GM21390 (cell line): Measurements from ENCODE around the gene PEX5L.

ENCODE experiments used
- ATAC-seq: cut with Tn5 transposase; IDR thresholded peaks from one replicate; pipeline ENCODE4 v1.9.1; 2021; ENCODE audit not compliant: unreplicated experiment

PEX5L gene

GRCh38 chr3:179957264-179957845 lies 79.4 kb downstream of the PEX5L start:
- ATAC-seq, result no peak

DNA sequence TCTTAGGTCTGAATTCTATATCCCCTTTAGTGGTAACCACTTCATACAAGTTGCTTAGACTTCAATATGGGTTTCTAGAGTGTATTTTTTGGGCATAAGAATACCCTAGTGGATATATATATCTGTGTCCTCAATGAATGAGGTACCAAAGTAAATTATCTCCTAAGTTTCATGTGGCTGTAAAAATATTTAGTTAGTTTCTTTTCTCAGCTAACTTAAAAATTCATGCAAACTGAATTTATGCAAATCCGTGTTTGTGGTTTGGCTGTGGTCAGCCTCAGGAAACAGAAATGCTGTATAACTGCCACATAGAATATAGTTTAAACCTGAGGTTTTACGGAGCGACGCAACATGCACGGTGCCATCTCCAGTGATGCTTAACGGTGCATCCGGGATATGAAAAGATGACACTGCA lies 80.3 kb downstream of the PEX5L start:
- peak; percentile 92 for ATAC-seq

- no peak for ATAC-seq
Measured at GRCh38 chr3:179955809-179956208, 80.9 kb downstream of the PEX5L start.

GRCh38 chr3:179955286-179955685 lies 81.5 kb downstream of the PEX5L start:
- ATAC-seq, result no peak

DNA sequence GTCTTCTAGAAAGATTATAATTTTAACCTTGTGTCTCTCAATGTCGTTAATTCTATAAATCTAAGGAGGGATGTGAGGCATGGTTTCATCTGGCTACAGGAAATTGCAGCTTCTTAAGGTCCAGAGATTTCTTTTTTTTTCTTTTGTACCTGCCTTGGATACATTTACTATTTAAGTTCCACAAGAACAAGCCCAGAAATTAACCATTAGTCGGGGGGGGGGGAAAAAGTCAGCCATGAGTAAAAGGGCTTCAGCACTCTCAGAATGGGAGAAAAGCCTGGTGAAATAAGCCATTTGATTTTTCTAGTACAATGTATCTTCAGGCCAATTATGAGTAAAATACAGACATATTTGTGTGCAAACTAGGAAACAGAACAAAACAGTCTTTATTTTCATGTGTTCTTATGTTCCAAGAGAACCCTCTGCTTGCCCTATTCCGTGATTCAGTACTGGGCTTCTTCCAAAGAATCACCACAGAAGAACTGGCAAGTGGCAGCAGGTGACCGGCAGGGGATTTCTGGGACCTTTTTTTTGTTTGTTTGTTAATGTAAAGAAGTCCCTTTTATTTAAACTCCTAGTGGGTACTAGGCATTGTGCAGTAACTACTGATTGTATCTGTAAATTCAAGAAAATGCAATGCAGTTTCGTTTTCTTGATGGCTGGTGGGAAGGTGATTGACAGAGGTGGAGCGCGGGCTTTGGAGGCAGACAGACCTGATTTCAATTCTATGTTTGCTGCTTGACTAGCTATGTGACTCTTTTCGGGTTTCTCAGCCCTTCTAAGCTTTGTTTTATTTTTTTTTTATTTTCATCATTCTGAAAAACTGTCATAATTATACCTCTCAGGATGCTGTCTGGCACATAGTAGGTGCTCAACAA lies 82.5 kb downstream of the PEX5L start:
- no peak for ATAC-seq

DNA sequence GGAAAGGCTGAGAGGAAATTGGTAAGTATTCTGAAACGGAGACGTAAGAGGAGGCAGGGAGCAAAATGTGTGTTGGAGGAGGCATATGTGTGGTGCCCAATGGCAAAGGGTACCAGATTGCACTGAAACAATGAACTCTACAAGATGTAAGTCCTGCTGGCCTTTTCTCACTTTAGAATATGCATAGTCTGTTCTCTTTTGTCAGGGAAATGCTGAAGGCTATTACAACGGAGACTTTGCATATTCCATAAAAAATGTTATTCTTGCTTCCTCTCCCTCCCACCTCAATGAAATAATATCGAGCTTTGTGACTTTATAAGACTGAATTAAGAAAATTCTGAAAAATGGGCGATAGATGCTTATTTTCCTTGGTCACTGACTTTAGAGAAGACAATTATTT lies 85.9 kb downstream of the PEX5L start:
- ATAC-seq, result no peak

DNA sequence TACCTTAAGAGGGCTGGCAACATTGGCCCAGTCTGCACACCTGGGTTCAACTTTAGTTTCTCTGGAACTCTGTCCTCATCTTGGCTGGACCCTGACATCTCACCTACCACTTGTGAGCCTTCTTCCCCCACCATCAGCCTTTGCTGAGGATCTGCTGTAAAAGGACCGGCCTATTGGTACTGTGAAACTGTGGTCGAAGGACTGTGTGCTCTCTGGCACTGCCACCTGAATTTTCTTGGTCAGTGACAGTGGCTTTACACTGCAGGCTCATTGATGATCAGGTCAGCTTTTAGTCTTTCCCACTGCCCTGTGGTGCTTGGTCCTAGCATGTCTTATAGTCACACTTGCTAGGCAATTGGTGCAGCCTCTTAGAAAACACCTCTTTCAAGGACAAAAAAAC lies 86.9 kb downstream of the PEX5L start:
- peak; percentile 26 for ATAC-seq

DNA sequence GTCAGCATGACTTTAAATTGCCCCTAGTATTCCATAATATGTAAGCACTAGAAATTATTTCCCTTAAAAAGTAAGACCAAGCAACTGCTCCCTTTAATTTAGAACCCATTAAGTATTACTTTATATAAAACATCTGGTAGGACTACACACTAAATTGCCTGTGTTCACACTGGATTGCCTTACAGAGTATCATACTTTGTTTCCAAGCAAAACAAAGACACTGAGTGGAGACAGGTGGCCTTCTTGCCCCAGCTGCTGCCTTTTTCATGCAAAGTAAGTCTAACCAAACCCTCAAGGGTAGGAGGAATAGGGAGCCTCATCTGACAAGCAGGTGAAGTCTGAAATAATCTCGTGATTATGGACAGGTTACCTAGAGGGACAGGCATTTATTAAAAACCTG lies 87.3 kb downstream of the PEX5L start:
- ATAC-seq, result peak; percentile 79

GRCh38 chr3:179948740-179949139 lies 88.0 kb downstream of the PEX5L start:
- no peak for ATAC-seq

DNA sequence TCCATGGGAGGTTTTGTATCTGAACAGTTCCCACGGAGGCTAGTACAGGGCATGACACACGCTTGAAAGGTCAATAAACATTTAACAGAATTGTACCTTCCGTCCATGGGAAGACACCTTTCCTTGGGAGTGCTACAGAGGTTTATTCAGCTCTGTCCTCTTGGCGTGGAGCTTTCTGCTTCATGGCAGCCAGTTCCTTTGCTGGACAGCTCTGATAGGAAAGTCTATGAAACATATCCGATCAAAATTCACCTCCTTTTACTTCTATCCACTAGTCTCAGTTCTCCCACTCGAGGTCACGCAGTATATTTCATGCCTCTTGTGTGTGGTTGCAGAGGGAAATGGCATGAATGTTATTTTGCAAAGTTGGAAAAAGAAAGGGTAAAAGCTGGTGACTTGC lies 91.2 kb downstream of the PEX5L start:
- no peak for ATAC-seq

GRCh38 chr3:179943117-179943880 lies 93.4 kb downstream of the PEX5L start:
- no peak for ATAC-seq

- peak; percentile 17 for ATAC-seq
Measured at GRCh38 chr3:179942553-179943075, 94.1 kb downstream of the PEX5L start.

- ATAC-seq, result no peak
Measured at GRCh38 chr3:179935710-179936109, 101.0 kb downstream of the PEX5L start.

DNA sequence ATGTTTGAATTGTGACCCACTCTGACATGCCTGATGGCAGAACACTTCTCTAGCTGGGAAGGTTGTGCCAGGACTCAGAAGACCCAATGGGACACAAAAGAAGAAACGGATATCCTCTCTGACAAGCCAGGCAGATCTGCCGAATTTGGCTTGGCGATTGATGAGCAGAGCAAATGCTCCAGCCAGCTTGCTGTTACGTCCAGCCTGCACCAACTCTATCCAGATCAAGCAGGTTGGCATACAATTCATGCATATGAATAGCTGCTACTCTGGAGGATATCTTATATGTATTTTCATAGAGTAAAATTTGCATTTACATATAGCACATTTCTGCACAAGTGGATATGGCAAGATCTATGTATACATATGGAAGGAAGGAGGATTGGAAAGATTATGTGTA lies 102.8 kb downstream of the PEX5L start:
- no peak for ATAC-seq

- no peak for ATAC-seq
Measured at GRCh38 chr3:179933080-179933479, 103.7 kb downstream of the PEX5L start.

DNA sequence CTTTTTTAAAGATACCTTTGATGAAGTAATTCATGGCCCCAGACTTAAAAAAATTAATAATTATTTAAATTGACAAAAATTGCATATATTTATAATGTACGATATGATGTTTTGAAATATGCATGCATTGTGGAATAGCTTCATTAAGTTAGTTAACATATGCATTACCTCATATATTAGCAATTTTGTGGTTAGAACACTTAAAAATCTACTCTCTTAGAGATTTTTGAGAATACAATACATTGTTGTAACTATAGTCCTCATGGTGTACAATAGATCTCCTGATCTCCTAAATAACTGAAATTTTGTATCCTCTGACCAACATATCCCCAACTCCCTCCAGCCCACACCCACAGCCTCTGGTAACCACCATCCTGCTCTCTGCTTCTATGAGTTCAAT lies 104.1 kb downstream of the PEX5L start:
- no peak for ATAC-seq

DNA sequence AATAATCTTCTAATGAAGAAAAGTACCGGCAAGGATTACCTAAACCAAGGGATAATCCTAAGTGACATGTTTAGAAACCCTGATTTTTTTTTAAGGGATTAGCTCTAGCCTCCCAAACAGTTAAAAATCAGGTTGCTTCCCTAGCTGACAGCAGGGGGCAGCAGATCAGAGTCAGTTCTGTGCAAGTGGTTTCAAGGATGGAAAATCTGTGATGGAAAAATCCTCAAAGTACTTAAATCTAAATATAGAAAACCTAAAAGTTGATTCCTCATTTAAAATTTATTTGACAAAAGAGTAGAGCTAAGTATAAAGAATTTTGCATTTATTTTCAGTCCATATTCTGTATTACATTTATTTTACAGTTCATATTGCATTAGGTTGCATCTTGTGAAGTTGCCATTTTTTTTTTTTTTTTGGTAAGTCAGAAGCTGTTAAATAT lies 107.6 kb downstream of the PEX5L start:
- peak; percentile 76 for ATAC-seq

DNA sequence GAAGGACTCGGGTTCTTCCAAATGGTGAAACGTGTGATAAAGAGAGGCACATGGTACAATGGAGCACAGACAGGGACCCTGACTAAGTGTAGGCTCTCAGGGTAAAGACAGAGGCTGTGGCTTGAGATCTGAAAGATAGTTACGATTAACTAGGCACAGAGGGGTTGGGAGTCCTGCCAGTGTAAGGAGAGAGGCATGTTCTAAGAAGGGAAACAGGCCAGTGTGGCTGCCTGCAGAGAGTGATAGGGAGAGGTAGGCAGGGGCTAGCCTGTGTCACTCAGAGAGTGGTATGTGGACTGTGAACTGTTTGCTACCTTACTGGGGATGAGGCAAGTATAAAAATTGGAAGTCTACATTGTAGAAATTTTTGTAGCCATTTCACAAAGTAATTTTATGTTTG lies 109.5 kb downstream of the PEX5L start:
- ATAC-seq, result no peak

DNA sequence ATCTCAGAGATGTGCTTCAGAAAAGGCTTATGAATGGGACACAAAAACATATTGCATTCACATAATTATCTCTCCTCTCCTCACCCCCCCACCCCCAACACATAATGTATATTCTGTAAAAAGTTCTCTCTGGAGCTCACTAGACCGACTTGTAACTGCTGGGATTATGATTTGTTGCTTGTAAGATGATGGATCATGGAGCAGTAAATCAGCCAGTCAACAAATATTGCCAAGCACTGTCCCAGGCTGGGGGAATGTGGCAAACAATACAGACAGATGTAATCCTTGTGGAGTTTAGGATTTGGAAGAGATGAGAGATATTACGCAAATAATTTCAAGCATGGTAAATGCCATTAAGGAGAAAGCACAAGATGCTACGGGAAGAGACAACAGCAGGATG lies 114.8 kb downstream of the PEX5L start:
- no peak for ATAC-seq

- peak; percentile 92 for ATAC-seq
Measured at GRCh38 chr3:179921500-179921899, 115.2 kb downstream of the PEX5L start.

GRCh38 chr3:179907784-179908482 lies 128.8 kb downstream of the PEX5L start:
- ATAC-seq, result no peak
